Spleen (tissue), 7 donors: Measurements from ENCODE around the gene LAMC3.

ENCODE experiments used
- CTCF ChIP-seq, 11 experiments: fragments of 200-600 bp in 7 of 11; fragments of 450-650 bp in 4 of 11; sonication (generic) in 4 of 11; IDR thresholded peaks in 8 of 11; conservative IDR thresholded peaks in 3 of 11; 1 replicate in 7 of 11; 2 replicates in 4 of 11; pipeline versions ENCODE4 v1.4.0 to v1.8.0; 2016 to 2021; ENCODE audit warnings: antibody characterized with exemption in 11 of 11, inconsistent platforms in 4 of 11, mild to moderate bottlenecking in 1 of 11
- POLR2AphosphoS5 ChIP-seq, 3 donors: sonication (generic); formaldehyde crosslinking; IDR thresholded peaks; one replicate each; pipeline ENCODE4 v1.5.1; 2017; ENCODE audit warnings: antibody characterized with exemption in 3 of 3
- donor health status: DM: no; HTN: no; CAD: no; lungs with moderate emphysema.
- donor health status: DM: no; HTN: no; CAD: no.
- donor health status: DM: no; HTN: no; CAD: no.

GRCh38 chr9:130977811-130978221 lies 31.2 kb upstream of the LAMC3 start:
- TF ChIP-seq CTCF (IDR thresholded peaks at IDR 0.05 in 8 of 11, conservative IDR thresholded peaks at IDR 0.05 in 3 of 11) (no peak), POLR2AphosphoS5 (IDR thresholded peaks at IDR 0.05) (no peak)
